RWPE1 (cell line): Measurements from ENCODE around the gene OSBPL7.
A peak's percentile ranks its signal among the peaks of the same experiment; 100 is the strongest.

ENCODE experiments used
- CTCF ChIA-PET: fragments of 350-600 bp; sonication (Branson Sonifier 250); formaldehyde crosslinking; extraction: SDS; loops from one replicate; lab custom pipeline; 2021; lab: Yijun Ruan, JAX
- POLR2A ChIA-PET: fragments of 400-600 bp; formaldehyde crosslinking; extraction: SDS; loops from one replicate; lab custom pipeline; 2020; ENCODE audit warnings: antibody characterized with exemption; ENCODE audit not compliant: low non-redundant PET; lab: Yijun Ruan, JAX
- DNase-seq: peaks from one replicate; pipeline ENCODE4 v3.0.0; 2012; ENCODE audit warnings: low spot score
- H3K27ac ChIP-seq: fragments of 450-650 bp; 2 replicates; pipeline ENCODE4 v1.5.1; 2017
- TF ChIP-seq, protein P1 (sequence below): fragments of 450-650 bp; conservative IDR thresholded peaks from 2 replicates; pipeline ENCODE4 v1.5.1; 2017; ENCODE audit warnings: low read depth, mild to moderate bottlenecking

OSBPL7 gene

DNA sequence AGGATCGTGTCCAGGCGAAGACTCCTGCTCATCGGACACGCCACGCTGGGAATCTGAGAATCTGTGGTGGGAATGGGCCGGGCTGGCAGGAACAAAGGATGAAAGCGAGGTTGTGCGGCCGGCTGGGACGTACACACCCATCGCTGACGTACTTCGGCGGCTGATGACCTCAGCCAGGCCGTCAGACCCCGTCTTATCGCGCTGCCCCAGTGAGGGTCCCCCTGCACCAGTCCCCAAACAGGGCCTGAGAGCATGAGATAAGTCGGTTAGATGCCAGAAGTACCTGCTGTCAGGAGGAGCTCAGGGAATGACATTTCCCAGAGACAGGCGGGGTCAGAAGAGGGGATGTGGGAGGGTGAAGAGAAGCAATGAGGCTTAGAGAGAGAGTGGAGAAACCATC lies 45.3 kb upstream of the OSBPL7 start:
- DNase-seq: no peak
- TF ChIP-seq, protein P1, sequence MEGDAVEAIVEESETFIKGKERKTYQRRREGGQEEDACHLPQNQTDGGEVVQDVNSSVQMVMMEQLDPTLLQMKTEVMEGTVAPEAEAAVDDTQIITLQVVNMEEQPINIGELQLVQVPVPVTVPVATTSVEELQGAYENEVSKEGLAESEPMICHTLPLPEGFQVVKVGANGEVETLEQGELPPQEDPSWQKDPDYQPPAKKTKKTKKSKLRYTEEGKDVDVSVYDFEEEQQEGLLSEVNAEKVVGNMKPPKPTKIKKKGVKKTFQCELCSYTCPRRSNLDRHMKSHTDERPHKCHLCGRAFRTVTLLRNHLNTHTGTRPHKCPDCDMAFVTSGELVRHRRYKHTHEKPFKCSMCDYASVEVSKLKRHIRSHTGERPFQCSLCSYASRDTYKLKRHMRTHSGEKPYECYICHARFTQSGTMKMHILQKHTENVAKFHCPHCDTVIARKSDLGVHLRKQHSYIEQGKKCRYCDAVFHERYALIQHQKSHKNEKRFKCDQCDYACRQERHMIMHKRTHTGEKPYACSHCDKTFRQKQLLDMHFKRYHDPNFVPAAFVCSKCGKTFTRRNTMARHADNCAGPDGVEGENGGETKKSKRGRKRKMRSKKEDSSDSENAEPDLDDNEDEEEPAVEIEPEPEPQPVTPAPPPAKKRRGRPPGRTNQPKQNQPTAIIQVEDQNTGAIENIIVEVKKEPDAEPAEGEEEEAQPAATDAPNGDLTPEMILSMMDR: no peak
- ChIA-PET CTCF (no interaction called here), POLR2A (no interaction called here)
- peak overlapping the region; percentile 13; the same call in 1 of the 2 replicates for H3K27ac ChIP-seq

DNA sequence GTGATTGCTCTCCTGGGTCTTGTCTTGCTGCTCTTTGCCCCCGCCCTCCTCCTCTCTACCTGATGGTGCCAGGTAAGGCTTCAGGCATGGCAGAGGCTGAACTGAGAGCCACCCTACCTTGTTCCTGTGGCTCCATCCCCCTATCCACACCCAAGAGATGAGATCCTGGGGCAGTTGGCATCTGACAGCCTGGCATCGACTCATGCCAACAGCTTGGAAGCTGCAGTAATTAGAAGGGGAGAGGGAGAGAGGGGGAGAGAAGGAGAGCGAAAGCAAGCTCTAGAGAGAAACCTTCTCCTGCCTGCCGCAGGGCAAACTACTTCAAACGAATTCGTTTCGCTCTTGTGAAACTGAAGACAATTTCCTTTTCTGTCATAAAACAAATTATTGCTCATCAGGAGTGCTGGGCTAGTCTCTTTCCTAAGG lies 43.2 kb upstream of the OSBPL7 start:
- CTCF ChIA-PET: interaction anchor here (0.6 to 1.4 kb wide), 4 partner anchors 15 to 1029 kb away, joined by 3 to 6 read pairs (median 4); no protein-coding TSS in a partner anchor

GRCh38 chr17:47862621-47863440 lies 41.2 kb upstream of the OSBPL7 start:
- TF ChIP-seq, protein P1: no peak
- ChIA-PET CTCF (interaction anchor here (1.5 kb wide), 1 partner anchor 20 kb away, joined by 5 read pairs; no protein-coding TSS in a partner anchor), POLR2A (interaction anchor here (0.5 kb wide), 1 partner anchor 53 kb away, joined by 3 read pairs; no protein-coding TSS in a partner anchor)
- peak; percentile 80 for DNase-seq
- peak overlapping the region; percentile 86 for H3K27ac ChIP-seq

More for the DNA sequence above, 43.2 kb upstream of the OSBPL7 start:
- TF ChIP-seq, protein P1: no peak
- peak; percentile 54 for DNase-seq
- H3K27ac ChIP-seq: peak overlapping the region; percentile 86
- POLR2A ChIA-PET: interaction anchor here (0.9 kb wide), 1 partner anchor 31 kb away, joined by 4 read pairs; no protein-coding TSS in a partner anchor

- no peak overlapping the region for H3K27ac ChIP-seq
- ChIA-PET POLR2A (no interaction called here), CTCF (interaction anchor here (1.0 kb wide), 1 partner anchor 19 kb away, joined by 3 read pairs; no protein-coding TSS in a partner anchor)
- no peak for DNase-seq
- TF ChIP-seq, protein P1: no peak
Observed at GRCh38 chr17:47860386-47860785, 38.8 kb upstream of the OSBPL7 start.

- POLR2A ChIA-PET: no interaction called here
- TF ChIP-seq, protein P1: no peak
- CTCF ChIA-PET: interaction anchor here (0.6 to 1.8 kb wide), 4 partner anchors 13 to 1745 kb away, joined by 3 to 6 read pairs (median 4); no protein-coding TSS in a partner anchor
- H3K27ac ChIP-seq: no peak overlapping the region
- no peak for DNase-seq
Observed at GRCh38 chr17:47857551-47858455, 36.2 kb upstream of the OSBPL7 start.
